ENCODE results near the gene SSC4D. TPM values are rescaled to one million over a fixed set of nuclear protein-coding genes. Genes with fewer than 3 reads are reported as not detected.
"Not testable (repeated sequence)": the region's sequence is repeated elsewhere in the genome, so short reads cannot be mapped to it uniquely, and the experiment has no call there.

The SSC4D gene
- total RNA-seq, 3 donors from 2014 or later: 0.38 to 1.0 (median 0.87) TPM

DNA sequence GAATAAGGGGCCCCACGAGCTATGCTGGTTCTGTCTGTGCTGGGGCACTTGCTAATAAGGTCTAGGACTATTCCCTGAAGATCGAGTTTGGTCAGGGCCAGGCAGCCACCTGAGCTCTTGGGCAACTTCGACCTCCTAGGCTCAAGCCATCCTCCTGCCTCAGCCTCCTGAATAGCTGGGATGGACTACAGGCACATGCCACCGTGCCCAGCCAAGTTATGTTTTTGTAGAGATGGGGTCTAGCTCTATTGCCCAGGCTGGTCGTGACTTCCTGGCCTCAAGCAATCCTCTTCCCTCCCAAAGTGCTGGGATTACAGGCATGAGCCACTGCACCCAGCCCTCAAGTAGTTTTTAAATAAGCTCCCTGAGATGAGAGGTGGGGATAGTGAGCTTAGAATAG is 18.1 kb upstream of the SSC4D start:
- ATAC-seq (no peak), DNase-seq (no peak)
- Mint-ChIP-seq H3K36me3 (ENCODE audit: insufficient read depth) (no peaks in the 10 kb centered on the region), H3K4me1 (ENCODE audit: low read depth) (peaks cover 3% of the 10 kb centered on the region), H3K27me3 (ENCODE audit: low read depth) (peaks cover 2% of the 10 kb centered on the region), H3K4me3 (no peak overlapping the region), H3K9me3 (no peaks in the 10 kb centered on the region)

DNA sequence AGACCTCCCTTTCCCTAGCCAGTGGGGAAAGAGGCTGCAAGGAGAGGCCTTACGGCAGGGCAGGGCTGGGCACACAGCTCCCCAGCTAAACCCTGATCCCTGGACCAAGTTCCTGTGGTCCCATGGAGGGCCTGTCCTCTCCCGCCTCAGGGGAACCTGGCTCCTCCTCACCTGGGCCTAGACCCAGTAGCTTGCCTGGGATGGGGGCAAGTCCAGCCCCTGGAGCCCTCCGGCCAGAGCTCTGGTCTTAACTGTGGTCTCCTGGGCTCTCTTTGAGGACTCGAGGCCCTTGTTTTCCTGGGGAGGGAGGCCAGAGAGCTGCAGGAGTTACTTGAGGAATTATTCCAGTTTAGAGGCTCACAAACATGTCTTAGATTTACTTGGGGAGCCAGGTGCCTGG is 16.7 kb upstream of the SSC4D start:
- Mint-ChIP-seq H3K4me3 (no peak overlapping the region), H3K27me3 (ENCODE audit: low read depth) (peaks cover 6% of the 10 kb centered on the region), H3K4me1 (ENCODE audit: low read depth) (peaks cover 3% of the 10 kb centered on the region), H3K9me3 (no peaks in the 10 kb centered on the region), H3K36me3 (ENCODE audit: insufficient read depth) (no peaks in the 10 kb centered on the region)
- DNase-seq (no peak), ATAC-seq (no peak)

DNA sequence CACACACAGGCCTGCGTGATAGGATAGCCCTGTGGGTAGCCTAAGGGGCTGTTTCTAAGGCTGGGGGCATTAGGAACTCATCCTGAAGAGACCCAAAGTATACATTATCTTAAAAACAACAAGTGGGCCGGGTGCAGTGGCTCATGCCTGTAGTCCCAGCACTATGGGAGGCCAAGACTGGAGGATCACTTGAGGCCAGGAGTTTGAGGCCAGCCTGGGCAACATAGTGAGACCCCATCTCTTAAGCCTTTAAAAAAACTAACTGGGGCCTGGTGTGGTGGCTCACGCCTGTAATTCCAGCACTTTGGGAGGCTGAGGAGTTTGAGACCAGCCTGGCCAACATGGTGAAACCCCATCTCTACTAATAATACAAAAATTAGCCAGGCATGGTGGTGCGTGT is 16.1 kb upstream of the SSC4D start:
- DNase-seq; H3K36me3 Mint-ChIP-seq (ENCODE audit: insufficient read depth); H3K9me3 Mint-ChIP-seq; H3K27me3 Mint-ChIP-seq (ENCODE audit: low read depth); H3K4me1 Mint-ChIP-seq (ENCODE audit: low read depth); ATAC-seq; H3K4me3 Mint-ChIP-seq: not testable (repeated sequence)

- Mint-ChIP-seq H3K27me3 (ENCODE audit: low read depth) (peaks cover 8% of the 10 kb centered on the region), H3K36me3 (ENCODE audit: insufficient read depth) (no peaks in the 10 kb centered on the region), H3K9me3 (no peaks in the 10 kb centered on the region), H3K4me3 (no peak overlapping the region), H3K4me1 (ENCODE audit: low read depth) (peaks cover 3% of the 10 kb centered on the region)
- no peak for ATAC-seq
- no peak for DNase-seq
Measured at GRCh38 chr7:76425156-76425555, 15.7 kb upstream of the SSC4D start.

- H3K4me3 Mint-ChIP-seq: no peak within 1 kb of the TSS
- H3K4me1 Mint-ChIP-seq (ENCODE audit: low read depth): peaks cover 3% of the 10 kb centered on the region
- H3K9me3 Mint-ChIP-seq: no peaks in the 10 kb centered on the region
- peaks cover 10% of the 10 kb centered on the region for H3K27me3 Mint-ChIP-seq (ENCODE audit: low read depth)
- no peak for ATAC-seq
- no peaks in the 10 kb centered on the region for H3K36me3 Mint-ChIP-seq (ENCODE audit: insufficient read depth)
- DNase-seq: no peak
Measured at GRCh38 chr7:76424413-76425111, 15.1 kb upstream of the SSC4D start, which contains the start of gene ZP3. Gene ZP3 (plus strand): TSS chr7:76424950. CDS start chr7:76424965, 15 bp downstream.

GRCh38 chr7:76423666-76424412 is 14.3 kb upstream of the SSC4D start:
- ATAC-seq: no peak
- Mint-ChIP-seq H3K27me3 (ENCODE audit: low read depth) (peaks cover 10% of the 10 kb centered on the region), H3K4me1 (ENCODE audit: low read depth) (peaks cover 3% of the 10 kb centered on the region), H3K9me3 (no peaks in the 10 kb centered on the region), H3K4me3 (no peak overlapping the region), H3K36me3 (ENCODE audit: insufficient read depth) (no peaks in the 10 kb centered on the region)
- no peak for DNase-seq

DNA sequence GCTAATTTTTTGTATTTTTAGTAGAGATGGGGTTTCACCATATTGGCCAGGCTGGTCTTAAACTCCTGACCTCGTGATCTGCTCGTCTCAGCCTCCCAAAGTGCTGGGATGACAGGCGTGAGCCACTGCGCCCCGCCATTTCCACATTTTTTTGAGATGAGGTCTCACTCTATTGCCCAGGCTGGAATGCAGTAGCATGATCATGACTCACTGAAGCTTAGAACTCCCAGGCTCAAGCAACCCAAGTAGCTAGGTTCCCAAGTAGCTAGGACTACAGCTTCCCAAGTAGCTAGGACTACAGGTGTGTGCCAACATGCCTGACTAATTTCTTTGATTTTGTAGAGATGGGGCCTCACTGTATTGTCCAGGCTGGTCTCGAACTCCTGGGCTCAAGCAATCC is 11.6 kb upstream of the SSC4D start:
- not testable (repeated sequence) for ATAC-seq; DNase-seq; H3K36me3 Mint-ChIP-seq (ENCODE audit: insufficient read depth); H3K4me1 Mint-ChIP-seq (ENCODE audit: low read depth); H3K4me3 Mint-ChIP-seq; H3K9me3 Mint-ChIP-seq
- peaks cover 10% of the 10 kb centered on the region for H3K27me3 Mint-ChIP-seq (ENCODE audit: low read depth)

- H3K9me3 Mint-ChIP-seq; H3K4me3 Mint-ChIP-seq; H3K27me3 Mint-ChIP-seq (ENCODE audit: low read depth); DNase-seq; H3K4me1 Mint-ChIP-seq (ENCODE audit: low read depth); H3K36me3 Mint-ChIP-seq (ENCODE audit: insufficient read depth); ATAC-seq: not testable (repeated sequence)
Measured at GRCh38 chr7:76417654-76418310, 8.3 kb upstream of the SSC4D start.

GRCh38 chr7:76412249-76412648 is 2.8 kb upstream of the SSC4D start:
- ATAC-seq (no peak), DNase-seq (no peak)
- no peaks in the 10 kb centered on the region for H3K9me3 Mint-ChIP-seq
- no peaks in the 10 kb centered on the region for H3K4me1 Mint-ChIP-seq (ENCODE audit: low read depth)
- peaks cover 1% of the 10 kb centered on the region for H3K36me3 Mint-ChIP-seq (ENCODE audit: insufficient read depth)
- no peaks in the 10 kb centered on the region for H3K27me3 Mint-ChIP-seq (ENCODE audit: low read depth)
- no peak overlapping the region for H3K4me3 Mint-ChIP-seq

- H3K4me3 Mint-ChIP-seq: no peak overlapping the region
- H3K4me1 Mint-ChIP-seq (ENCODE audit: low read depth): no peaks in the 10 kb centered on the region
- DNase-seq (no peak), ATAC-seq (no peak)
- H3K36me3 Mint-ChIP-seq (ENCODE audit: insufficient read depth): peaks cover 1% of the 10 kb centered on the region
- H3K9me3 Mint-ChIP-seq: no peaks in the 10 kb centered on the region
- H3K27me3 Mint-ChIP-seq (ENCODE audit: low read depth): no peaks in the 10 kb centered on the region
Measured at GRCh38 chr7:76411626-76412025, 2.1 kb upstream of the SSC4D start.

GRCh38 chr7:76408121-76408560 is 1.4 kb downstream of the SSC4D start:
- no peaks in the 10 kb centered on the region for H3K27me3 Mint-ChIP-seq (ENCODE audit: low read depth)
- H3K4me1 Mint-ChIP-seq (ENCODE audit: low read depth): no peaks in the 10 kb centered on the region
- H3K9me3 Mint-ChIP-seq: no peaks in the 10 kb centered on the region
- ATAC-seq (no peak), DNase-seq (no peak)
- H3K4me3 Mint-ChIP-seq: no peak overlapping the region
- H3K36me3 Mint-ChIP-seq (ENCODE audit: insufficient read depth): peaks cover 1% of the 10 kb centered on the region

DNA sequence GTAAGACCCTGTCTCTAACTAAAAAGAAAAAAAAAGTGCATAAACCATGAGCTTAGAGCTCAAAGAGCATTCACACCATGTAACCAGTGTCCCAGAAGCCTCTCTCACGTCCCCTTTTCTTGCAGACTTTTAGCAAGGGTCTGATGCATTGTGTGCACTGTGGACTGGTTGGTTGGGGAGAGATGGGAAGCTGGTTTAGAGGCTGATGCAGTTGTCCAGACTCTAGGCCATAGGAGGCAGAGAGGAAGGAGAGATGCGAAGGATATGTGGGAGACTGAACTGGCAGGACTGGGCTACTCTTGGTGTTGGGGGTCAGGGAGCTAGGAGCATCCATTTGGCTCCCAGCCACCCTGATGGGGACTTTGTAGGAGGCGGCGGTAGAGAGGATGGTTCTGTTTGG is 1.8 kb downstream of the SSC4D start:
- ATAC-seq (no peak), DNase-seq (no peak)
- H3K4me1 Mint-ChIP-seq (ENCODE audit: low read depth): no peaks in the 10 kb centered on the region
- no peaks in the 10 kb centered on the region for H3K27me3 Mint-ChIP-seq (ENCODE audit: low read depth)
- peaks cover 1% of the 10 kb centered on the region for H3K36me3 Mint-ChIP-seq (ENCODE audit: insufficient read depth)
- H3K4me3 Mint-ChIP-seq: no peak overlapping the region
- H3K9me3 Mint-ChIP-seq: no peaks in the 10 kb centered on the region

GRCh38 chr7:76405738-76406137 is 3.8 kb downstream of the SSC4D start:
- no peaks in the 10 kb centered on the region for H3K9me3 Mint-ChIP-seq
- no peaks in the 10 kb centered on the region for H3K27me3 Mint-ChIP-seq (ENCODE audit: low read depth)
- no peaks in the 10 kb centered on the region for H3K4me1 Mint-ChIP-seq (ENCODE audit: low read depth)
- ATAC-seq (no peak), DNase-seq (no peak)
- H3K4me3 Mint-ChIP-seq: no peak overlapping the region
- H3K36me3 Mint-ChIP-seq (ENCODE audit: insufficient read depth): no peaks in the 10 kb centered on the region

DNA sequence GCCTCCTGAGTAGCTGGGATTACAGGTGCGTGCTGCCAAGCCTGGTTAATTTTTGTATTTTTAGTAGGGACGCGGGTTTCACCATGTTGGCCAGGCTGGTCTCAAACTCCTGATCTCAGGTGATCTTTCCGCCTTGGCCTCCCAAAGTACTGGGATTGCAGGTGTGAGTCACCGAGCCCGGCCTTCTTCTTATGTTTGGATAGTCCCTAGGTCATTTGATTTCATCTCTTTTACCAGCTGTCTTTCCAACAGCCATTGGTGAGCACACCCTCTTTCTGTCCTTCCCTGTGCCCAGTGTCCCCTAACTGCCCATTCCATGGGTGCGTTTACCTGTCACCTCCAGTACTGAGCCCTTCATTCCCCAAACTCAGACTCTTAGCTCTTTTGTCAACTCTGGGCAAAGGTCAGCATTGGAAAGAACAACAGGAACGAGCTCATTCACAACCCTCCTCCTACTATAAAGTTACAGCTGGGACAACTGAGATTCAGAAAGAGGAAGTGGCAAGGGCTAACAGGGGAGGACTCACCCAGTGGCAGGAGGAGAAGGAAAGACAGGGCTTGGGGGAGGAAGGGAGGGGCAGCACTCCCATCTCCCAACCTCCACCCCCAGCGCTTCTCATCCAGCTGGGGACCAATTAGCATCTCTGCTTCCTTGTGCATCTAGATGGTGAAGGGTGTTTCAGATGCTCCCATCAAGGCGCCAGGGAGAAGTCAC is 5.6 kb downstream of the SSC4D start:
- no peaks in the 10 kb centered on the region for H3K36me3 Mint-ChIP-seq (ENCODE audit: insufficient read depth)
- no peak for DNase-seq

More for the DNA sequence above, 5.6 kb downstream of the SSC4D start:
- Mint-ChIP-seq H3K9me3 (no peaks in the 10 kb centered on the region), H3K27me3 (ENCODE audit: low read depth) (no peaks in the 10 kb centered on the region), H3K4me3 (no peak overlapping the region), H3K4me1 (ENCODE audit: low read depth) (no peaks in the 10 kb centered on the region)
- no peak for ATAC-seq

All from activated T-cell treated with anti-CD3 and anti-CD28 coated beads, Interleukin-2, amount 50 U/mL, for 4 hours (primary cell).